Measurements from ENCODE around the gene ATP7B.
"Not testable (repeated sequence)": the region's sequence is repeated elsewhere in the genome, so short reads cannot be mapped to it uniquely, and the experiment has no call there.

Gene ATP7B

GRCh38 chr13:51924756-51925544 is 86.3 kb downstream of the ATP7B start:
- DNase-seq = no peak

- no peak for DNase-seq
Observed at GRCh38 chr13:51923983-51924539, 87.2 kb downstream of the ATP7B start.

DNA sequence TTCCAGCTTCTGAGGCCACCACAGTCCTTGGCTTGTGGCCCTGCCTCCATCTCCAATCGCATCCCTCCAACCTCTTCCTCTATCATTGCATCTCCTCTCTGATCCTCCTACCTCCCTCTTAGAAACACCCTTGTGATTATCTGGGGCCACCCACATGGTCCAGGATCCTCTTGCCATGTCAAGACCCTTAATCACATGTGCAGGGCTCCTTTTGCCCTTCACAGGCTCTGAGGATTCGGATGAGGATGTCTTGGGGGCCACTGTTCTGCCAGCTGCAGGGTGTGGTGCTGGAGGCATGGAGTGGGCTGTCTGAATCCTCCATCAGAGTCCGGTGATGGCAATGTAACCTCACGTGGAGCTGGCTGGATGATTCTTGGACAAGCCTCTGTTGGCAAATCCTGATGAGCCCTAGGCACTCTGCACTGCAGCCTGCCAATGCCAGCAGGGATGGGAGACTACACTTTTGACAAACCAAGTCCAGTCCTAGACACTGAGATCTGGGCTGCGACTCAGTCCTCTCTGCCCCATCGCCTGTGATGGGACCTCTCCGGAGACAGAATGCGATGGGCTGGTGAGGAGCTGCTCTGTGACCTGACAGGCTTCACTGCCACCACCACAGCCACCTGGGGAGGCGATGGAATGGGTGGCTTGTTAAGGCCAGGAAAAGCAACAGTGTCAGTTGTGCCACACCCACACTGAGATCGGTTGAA is 88.3 kb downstream of the ATP7B start:
- no peak for DNase-seq

- peak in 1 of 56 donors; percentile 28 for DNase-seq
Observed at GRCh38 chr13:51921790-51922740, 89.2 kb downstream of the ATP7B start.

DNA sequence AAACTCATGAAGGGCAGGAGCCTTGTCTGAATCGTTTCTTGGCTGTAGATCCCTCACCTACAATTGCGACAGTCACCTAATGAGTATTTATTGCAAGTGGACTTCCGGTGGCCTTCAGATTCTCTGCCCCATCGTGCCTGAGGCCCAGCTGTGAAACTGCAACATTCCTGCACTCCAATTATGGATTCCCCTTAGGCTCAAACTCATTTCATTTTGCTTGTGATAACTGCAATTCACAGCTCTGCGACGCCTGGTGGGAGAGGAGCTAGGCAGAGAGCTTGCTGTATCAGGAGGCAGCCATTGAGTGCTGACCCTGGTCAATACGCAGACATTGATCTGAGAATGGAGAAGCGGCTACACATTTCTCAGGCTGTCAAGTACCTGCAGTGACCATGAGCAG is 90.5 kb downstream of the ATP7B start:
- no peak for DNase-seq

GRCh38 chr13:51920267-51920666 is 91.0 kb downstream of the ATP7B start:
- DNase-seq = no peak

GRCh38 chr13:51919531-51919930 is 91.7 kb downstream of the ATP7B start:
- DNase-seq = no peak

GRCh38 chr13:51916962-51917361 is 94.3 kb downstream of the ATP7B start:
- no peak for DNase-seq

DNA sequence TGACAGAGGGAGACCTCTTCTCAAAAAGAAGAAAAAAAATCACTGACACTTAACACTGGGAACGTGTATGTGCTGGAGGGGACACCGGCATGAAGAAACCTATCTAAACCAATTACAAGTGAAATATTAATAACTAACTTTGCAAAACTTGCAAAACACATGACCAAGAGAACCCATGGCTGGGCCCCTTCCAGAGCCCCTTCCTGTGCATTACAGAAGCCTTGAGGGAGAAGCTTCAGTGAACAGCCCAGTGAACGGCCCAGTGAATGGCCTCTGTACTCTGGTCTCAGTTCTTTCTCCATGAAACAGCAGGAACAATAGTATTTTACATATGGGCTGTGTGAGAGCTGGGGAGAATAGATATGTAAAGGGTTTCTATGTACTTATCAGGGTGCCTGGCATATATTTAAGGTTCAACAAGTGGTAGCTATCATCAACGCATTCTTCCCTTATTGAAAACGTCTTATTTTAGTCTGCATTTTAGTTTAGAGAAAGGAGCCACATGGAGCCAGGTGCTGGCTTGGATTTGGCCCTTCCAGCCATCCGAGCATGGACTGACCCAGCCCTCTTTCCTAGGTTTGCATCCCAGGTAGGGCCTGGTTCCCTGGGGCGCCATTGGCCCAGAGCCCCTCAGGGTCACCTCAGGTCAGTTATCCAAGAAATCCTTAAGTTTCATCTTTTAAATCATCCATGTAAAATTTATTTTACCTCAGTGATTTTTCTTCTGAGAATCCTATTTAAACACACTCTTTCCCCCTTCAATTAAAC is 95.0 kb downstream of the ATP7B start:
- DNase-seq = no peak

DNA sequence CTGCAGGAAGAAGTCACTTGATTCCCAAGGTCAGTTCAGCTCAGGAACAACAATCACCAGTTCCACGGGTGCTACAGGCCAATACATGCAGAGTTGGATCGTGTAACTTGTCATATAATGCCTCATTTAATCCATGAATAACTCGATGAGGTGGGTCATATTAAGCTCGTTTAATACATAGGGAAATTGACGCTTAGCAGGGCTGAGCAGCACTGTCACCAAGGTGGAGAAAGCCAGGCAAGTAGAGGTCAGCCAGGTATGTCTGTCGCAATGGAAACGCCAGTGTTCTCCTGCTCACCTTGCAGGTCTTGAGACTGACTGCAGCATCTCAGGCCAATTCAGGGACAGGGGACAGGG is 97.1 kb downstream of the ATP7B start:
- no peak for DNase-seq

- peak in 9 of 56 donors; percentile 9 to 40 (median 13) for DNase-seq
Observed at GRCh38 chr13:51913421-51914136, 97.7 kb downstream of the ATP7B start.

- DNase-seq = no peak
Observed at GRCh38 chr13:51912511-51913225, 98.6 kb downstream of the ATP7B start.

- peak in 49 of 56 donors; percentile 3 to 81 (median 45) for DNase-seq
Observed at GRCh38 chr13:51912091-51912490, 99.2 kb downstream of the ATP7B start.

- DNase-seq = no peak
Observed at GRCh38 chr13:51910508-51910907, 100.7 kb downstream of the ATP7B start.

DNA sequence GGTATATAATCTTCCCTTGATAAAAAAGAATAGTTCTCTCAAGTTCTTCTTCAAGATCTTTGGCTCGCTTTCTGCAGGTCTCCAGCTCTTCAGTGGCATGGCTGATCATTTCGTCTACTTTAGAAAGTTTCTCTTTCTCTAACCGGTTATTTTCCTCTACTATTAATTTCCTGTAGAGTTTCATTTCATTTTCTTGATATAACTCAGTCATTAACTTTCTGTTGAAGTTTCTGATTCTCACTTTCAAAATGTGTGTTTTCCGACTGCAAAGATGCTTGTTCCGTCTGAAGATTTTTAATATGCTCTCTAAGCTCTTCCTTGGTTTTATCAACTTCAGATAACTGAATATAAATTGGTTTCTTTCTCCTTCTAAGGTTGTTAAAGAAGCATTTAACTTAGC is 102.0 kb downstream of the ATP7B start:
- not testable (repeated sequence) for DNase-seq

DNA sequence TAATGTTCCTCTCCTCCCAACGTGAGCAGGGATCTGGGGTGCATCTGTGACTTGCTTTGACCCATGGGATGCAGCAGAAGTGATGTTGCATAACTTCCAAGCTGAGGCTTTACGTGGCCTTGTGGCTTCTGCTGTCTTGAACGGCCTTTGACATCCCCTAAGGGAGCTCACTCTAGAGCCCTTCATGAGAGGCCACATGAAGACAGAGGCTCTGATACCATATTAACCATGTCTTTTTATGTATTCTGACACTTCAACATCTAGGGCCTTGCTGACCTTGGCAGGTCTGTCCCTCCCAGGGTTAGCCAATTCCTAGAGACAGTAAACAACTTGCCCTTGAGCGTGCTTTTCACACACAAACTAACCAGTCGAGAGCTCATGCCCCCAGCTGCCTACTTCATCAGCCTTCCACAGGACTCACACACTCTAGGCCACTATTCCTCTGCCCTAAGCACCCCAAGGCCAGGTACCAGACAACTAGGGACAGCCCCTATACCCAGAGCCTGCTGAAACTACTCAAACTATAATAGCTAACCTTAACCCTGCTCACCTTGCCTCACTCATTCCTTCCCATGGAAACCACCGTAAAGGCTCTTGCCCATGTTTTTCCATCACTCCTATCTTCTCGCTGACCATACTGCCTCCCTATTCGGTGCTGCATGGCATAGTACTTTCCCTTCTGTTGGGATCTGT is 104.1 kb downstream of the ATP7B start:
- DNase-seq = no peak

DNA sequence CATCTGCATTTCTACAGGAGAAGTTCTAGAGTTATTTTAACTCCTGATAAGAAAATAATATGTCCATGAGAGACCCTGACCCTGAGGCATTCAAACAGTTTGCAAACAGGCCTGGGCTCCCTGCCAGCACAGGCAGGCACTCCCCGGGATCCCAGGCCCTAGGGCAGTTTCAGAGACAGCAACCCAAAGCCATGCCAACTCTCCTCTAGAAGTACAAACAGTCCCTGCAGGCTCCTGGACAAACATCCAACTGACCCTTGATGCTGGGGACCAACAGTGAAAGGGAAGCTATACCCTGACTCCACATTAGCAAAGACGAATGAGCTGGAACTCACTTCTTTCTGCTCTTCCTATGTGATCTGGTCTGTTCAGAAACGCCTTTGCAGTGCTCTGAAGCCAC is 104.7 kb downstream of the ATP7B start:
- DNase-seq = peak in 3 of 56 donors; percentile 5 to 11 (median 7)

- no peak for DNase-seq
Observed at GRCh38 chr13:51905787-51906186, 105.5 kb downstream of the ATP7B start.

DNA sequence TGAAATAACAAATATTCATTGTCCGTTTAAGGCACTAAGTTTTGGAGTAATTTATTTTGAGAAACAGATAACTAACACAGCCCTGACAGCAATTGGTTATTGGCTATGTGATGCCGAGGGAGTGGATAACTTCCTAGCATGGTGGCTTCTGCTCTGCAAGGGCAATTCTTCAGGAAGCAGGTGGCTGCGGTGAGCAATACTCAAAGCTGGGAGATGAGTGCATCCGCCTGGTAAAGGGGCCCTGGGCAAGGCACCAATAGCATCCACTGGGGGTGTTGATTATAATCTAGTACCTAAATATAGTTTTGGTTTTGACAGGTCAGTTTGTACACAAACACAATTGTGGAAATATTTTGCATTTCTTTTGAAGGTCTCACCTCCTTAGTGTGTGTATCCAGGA is 108.5 kb downstream of the ATP7B start:
- no peak for DNase-seq

Measured in amygdala (tissue), 56 donors.